ENCODE data around the gene PPFIA4. TPM values are rescaled to one million over a fixed set of nuclear protein-coding genes. Genes with fewer than 3 reads are reported as not detected.

The PPFIA4 gene
- total and polyA plus RNA-seq, 2 donors: 0.82 to 2.1 TPM

Other genes with a start within 250 kb of the PPFIA4 start
- gene KDM5B, start 218.1 kb upstream of the PPFIA4 start, total RNA-seq: 37.6 TPM
- 32.0 TPM for gene KDM5B, start 218.1 kb upstream of the PPFIA4 start, polyA plus RNA-seq
- gene PCAT6, start 215.5 kb upstream of the PPFIA4 start, total RNA-seq: 0.19 TPM
- gene PCAT6, start 215.5 kb upstream of the PPFIA4 start, polyA plus RNA-seq: 1.5 TPM
- 7.7 TPM for gene RABIF, start 137.3 kb upstream of the PPFIA4 start, total RNA-seq
- gene RABIF, start 137.3 kb upstream of the PPFIA4 start, polyA plus RNA-seq: 9.4 TPM
- gene KLHL12, start 99.3 kb upstream of the PPFIA4 start, total RNA-seq: 25.2 TPM
- 20.6 TPM for gene KLHL12, start 99.3 kb upstream of the PPFIA4 start, polyA plus RNA-seq
- 53.0 TPM for gene ADIPOR1, start 68.2 kb upstream of the PPFIA4 start, total RNA-seq
- 58.1 TPM for gene ADIPOR1, start 68.2 kb upstream of the PPFIA4 start, polyA plus RNA-seq
- 44.3 TPM for gene CYB5R1, start 59.2 kb upstream of the PPFIA4 start, total RNA-seq
- 45.8 TPM for gene CYB5R1, start 59.2 kb upstream of the PPFIA4 start, polyA plus RNA-seq
- 75.3 TPM for gene TMEM183A, start 19.1 kb upstream of the PPFIA4 start, total RNA-seq
- 50.6 TPM for gene TMEM183A, start 19.1 kb upstream of the PPFIA4 start, polyA plus RNA-seq
- 7.8 TPM for gene MYOG, start 59.5 kb downstream of the PPFIA4 start, total RNA-seq
- gene MYOG, start 59.5 kb downstream of the PPFIA4 start, polyA plus RNA-seq: 4.7 TPM
- 0.28 TPM for gene ADORA1, start 101.2 kb downstream of the PPFIA4 start, total RNA-seq
- gene ADORA1, start 101.2 kb downstream of the PPFIA4 start, polyA plus RNA-seq: 0.64 TPM
- gene MYBPH, start 149.3 kb downstream of the PPFIA4 start, total RNA-seq: 0.99 TPM
- gene MYBPH, start 149.3 kb downstream of the PPFIA4 start, polyA plus RNA-seq: 1.7 TPM
- gene CHI3L1, start 160.2 kb downstream of the PPFIA4 start, total RNA-seq: 7.4 TPM
- 26.8 TPM for gene CHI3L1, start 160.2 kb downstream of the PPFIA4 start, polyA plus RNA-seq
- 6.2 TPM for gene CHIT1, start 203.2 kb downstream of the PPFIA4 start, total RNA-seq
- 36.0 TPM for gene CHIT1, start 203.2 kb downstream of the PPFIA4 start, polyA plus RNA-seq